Stimulated activated CD8-positive, alpha-beta memory T cell treated with anti-CD3 and anti-CD28 coated beads, Interleukin-2, amount 100 ng/mL, for 48 hours (primary cell): ENCODE data around the gene DOC2B.
"Not testable (repeated sequence)": the region's sequence is repeated elsewhere in the genome, so short reads cannot be mapped to it uniquely, and the experiment has no call there.

Experiments
- DNase-seq, 2 donors: peaks; one replicate each; pipeline ENCODE4 v3.0.0-alpha.2; 2020; ENCODE audit warnings: low read depth in 2 of 2

DOC2B gene

GRCh38 chr17:213286-214105, 32.0 kb upstream of the DOC2B start:
- DNase-seq = no peak

GRCh38 chr17:210402-210801, 29.0 kb upstream of the DOC2B start:
- no peak for DNase-seq

- DNase-seq = no peak
These were observed 27.0 kb upstream of the DOC2B start for GRCh38 chr17:208429-208828.

GRCh38 chr17:207775-208174, 26.3 kb upstream of the DOC2B start:
- DNase-seq = no peak

- no peak for DNase-seq
These were observed 25.6 kb upstream of the DOC2B start for GRCh38 chr17:206941-207560.

GRCh38 chr17:206484-206883, 25.0 kb upstream of the DOC2B start:
- DNase-seq = not testable (repeated sequence)

- DNase-seq = no peak
These were observed 24.4 kb upstream of the DOC2B start for GRCh38 chr17:205817-206216.

GRCh38 chr17:205148-205669, 23.8 kb upstream of the DOC2B start:
- no peak for DNase-seq

- DNase-seq = no peak
These were observed 23.1 kb upstream of the DOC2B start for GRCh38 chr17:204427-205147.

GRCh38 chr17:202501-202951, 21.1 kb upstream of the DOC2B start:
- DNase-seq = no peak

- DNase-seq = not testable (repeated sequence)
These were observed 20.3 kb upstream of the DOC2B start for GRCh38 chr17:201736-202135.

- DNase-seq = not testable (repeated sequence)
These were observed 19.8 kb upstream of the DOC2B start for GRCh38 chr17:201257-201656.

GRCh38 chr17:200586-200985, 19.1 kb upstream of the DOC2B start:
- no peak for DNase-seq

- no peak for DNase-seq
These were observed 18.5 kb upstream of the DOC2B start for GRCh38 chr17:199806-200545.

GRCh38 chr17:199191-199604, 17.7 kb upstream of the DOC2B start:
- DNase-seq = no peak

GRCh38 chr17:198225-198624, 16.8 kb upstream of the DOC2B start:
- not testable (repeated sequence) for DNase-seq

- no peak for DNase-seq
These were observed 15.9 kb upstream of the DOC2B start for GRCh38 chr17:197352-197751.

GRCh38 chr17:194828-195602, 13.6 kb upstream of the DOC2B start:
- no peak for DNase-seq

GRCh38 chr17:193841-194806, 12.7 kb upstream of the DOC2B start:
- no peak for DNase-seq

GRCh38 chr17:193426-193810, 12.0 kb upstream of the DOC2B start:
- no peak for DNase-seq
